Measurements from ENCODE around the gene TEX19.

Gene TEX19, protein sequence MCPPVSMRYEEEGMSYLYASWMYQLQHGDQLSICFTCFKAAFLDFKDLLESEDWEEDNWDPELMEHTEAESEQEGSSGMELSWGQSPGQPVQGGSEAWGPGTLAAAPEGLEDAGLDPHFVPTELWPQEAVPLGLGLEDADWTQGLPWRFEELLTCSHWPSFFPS

DNA sequence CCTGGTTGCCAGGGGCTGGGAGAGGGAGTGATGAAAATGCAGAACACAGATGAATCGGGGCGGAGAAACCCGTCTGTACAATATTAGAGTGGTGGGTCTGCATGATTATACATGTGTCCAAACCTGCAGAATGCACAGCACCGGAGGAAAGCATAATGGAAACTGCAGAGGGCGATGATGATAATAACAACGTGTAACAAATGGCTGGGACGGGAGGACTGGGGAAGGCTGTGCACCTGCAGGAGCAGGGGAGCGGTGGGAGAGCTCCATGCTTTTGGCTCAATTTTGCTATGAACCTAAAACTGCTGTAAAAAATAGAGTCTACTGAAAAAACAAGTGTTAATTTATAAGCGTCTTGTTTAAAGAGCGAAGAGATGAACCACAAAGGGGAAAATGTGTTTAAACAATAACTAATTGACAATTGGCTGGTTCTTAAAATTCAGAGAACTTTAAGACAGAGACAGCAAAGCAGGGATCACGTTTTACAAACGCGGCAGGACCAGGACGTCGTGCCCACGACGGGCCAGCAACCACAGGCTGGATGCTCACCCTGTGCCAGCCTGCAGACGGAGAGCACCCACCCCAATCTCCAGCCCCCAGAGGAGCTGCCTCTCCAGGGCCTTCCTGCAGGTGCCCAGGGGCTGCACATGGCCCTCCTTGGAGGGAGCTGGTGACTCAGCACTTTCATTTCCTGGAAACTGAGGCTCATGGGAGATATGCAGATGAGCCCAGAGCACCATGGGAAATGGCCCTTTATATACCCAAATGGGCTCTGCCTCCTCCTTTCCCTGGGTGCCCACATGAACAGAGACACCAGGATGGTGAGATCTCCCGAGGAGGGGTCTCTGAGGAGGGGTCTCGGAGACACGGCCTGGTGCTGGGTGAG is at the start of gene TEX19:
TEX19 (plus strand) TSS at position 783 of the 886 bp plus-strand sequence. CDS start 2,904 bp downstream, outside the sequence.
- DNase-seq (ENCODE audit: low read depth) = no peak

DNA sequence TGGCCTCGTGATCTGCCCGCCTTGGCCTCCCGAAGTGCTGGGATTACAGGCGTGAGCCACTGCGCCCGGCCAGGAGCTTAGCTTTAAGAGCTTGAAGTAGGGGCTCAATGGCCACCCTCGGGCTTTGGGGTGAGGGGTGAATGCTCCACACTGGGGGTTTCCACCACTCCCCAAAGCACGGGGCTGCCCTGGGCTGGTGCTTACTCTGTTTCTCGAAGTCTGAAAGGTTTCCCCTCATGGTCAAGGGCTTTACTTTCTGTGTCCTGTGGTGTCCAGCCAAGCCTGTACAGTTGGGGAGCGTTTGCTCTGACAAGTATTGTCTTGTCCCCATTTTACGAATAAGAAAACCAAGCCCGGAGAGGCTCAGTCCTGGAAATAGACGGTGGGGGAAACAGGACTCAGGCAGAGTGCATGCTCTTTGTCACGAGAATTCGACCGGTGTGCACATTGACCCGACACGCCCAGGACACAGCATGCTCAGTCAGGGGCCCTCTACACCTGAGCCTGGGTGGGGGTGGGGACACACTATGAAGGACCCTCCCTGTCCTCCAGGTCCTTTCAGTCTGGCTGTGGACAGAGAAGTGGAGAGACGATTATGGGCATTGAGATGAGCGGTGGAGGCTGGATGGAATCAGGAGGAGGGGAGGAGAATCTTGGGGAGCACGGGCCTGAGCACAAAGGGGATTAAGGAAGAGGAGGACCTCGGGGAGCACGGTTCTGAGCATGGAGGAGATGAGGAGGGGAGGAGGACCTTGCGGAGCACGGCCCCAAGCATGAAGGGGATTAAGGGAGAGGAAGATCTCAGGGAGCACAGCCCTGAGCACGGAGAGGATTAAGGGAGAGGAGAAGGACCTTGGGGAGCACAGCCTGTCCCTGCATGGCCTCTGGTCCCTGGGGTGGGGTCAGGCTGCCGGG is 49.1 kb upstream of the TEX19 start:
- DNase-seq (ENCODE audit: low read depth) = no peak

DNA sequence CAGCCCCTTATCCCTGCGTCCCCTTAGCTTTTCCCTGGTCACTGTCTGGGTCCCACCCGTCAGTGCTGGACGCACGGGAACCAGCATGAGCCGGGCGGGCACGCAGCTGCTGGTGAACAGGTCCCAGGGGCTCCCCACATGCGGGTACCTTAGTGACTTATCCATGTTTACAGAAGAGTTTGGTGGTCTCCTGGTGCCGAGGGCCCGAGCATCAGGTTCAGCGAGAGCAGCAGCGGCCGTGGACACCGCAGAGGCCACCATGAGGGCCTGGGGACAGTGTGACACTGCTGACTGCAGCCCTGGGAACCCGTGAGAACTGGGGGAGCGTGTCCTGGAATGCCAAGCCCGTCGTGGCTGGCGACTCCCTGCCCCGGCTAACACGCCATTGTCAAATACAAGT is 48.2 kb upstream of the TEX19 start:
- DNase-seq (ENCODE audit: low read depth) = no peak

DNA sequence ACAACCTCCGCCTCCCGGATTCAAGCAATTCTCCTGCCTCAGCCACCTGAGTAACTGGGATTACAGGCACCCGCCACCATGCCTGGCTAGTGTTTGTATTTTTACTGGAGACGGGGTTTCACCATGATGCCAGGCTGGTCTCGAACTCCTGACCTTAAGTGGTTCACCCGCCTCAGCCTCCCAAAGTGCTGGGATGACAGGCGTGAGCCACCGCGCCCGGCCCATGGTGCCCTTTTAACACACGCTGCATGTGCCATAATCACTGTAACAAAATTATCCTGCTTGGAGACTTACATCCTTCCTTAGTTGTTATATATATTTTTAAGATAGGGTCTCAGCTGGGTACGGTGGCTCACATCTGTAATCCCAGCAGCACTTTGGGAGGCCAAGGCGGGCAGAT is 47.1 kb upstream of the TEX19 start:
- DNase-seq (ENCODE audit: low read depth) = no peak

DNA sequence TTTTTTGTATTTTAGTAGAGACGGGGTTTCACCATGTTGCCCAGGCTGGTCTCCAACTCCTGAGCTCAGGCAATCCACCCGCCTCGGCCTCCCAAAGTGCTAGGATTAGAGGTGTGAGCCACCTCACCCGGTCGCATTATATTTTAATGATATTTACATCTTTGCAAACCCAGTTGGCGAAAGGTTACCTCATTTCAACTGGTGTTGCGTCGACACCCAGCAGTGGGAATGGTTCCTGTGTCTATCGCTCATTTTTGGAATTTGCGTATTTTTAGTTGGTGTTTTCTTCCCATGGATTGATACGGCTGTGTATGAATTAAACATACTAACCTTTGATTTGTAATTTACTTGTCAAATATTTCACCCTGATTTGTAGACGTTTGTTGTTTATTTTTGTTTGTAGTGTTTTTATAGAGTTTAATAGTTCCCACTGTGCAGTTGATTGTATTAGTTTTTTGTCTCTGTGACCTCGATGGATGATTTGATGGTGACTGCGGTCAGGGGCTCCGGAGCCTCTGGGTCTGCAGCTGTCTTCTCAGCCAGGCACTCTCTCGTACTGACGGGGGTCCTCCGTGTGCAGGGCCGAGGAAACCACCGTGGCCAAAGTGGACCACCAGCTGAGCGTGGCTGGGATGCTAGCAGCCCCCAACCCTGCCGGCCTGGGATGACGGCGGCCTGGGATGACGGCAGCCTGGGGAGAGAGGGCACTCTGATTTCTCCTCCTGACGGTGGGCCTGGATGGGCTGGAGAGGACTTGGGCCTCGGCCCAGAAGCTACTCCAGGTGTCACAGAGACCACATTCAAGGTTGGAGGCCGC is 45.6 kb upstream of the TEX19 start:
- no peak for DNase-seq (ENCODE audit: low read depth)

DNA sequence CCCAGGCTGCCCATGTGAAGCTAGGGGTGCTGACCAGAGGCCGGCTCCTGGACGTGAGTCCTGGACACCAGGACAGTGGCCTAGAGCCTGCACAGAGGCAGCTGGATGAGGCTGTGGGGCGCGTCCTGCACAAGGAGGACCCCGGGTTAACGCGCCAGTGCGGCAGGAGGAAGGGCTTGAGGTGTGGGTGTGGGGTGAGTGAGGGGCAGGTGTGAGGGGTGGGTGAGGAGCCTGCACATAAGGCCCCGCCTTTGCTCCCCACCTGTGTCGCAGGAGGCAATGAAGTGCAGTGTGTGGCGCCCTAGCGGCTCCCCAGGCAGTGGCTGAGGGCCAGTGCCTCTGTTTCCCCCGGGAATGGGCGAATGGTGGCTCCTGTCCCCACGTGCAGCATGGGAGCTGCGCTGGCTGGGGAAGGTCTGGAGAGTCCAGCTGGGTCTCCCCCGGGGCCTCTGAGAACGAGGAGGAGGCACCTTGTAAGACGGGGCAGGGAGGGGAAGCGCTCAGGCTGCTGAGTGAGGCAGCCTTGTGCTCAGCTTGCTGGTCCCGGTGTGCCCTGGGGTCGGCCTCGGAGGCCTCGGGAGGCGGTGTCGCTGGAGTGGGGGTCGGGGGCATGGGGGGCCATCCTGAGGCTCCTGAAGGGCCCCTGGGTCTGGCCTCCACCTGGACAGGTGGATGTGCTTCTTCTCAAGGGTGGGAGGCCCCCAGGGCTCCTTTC is 44.9 kb upstream of the TEX19 start:
- no peak for DNase-seq (ENCODE audit: low read depth)

DNA sequence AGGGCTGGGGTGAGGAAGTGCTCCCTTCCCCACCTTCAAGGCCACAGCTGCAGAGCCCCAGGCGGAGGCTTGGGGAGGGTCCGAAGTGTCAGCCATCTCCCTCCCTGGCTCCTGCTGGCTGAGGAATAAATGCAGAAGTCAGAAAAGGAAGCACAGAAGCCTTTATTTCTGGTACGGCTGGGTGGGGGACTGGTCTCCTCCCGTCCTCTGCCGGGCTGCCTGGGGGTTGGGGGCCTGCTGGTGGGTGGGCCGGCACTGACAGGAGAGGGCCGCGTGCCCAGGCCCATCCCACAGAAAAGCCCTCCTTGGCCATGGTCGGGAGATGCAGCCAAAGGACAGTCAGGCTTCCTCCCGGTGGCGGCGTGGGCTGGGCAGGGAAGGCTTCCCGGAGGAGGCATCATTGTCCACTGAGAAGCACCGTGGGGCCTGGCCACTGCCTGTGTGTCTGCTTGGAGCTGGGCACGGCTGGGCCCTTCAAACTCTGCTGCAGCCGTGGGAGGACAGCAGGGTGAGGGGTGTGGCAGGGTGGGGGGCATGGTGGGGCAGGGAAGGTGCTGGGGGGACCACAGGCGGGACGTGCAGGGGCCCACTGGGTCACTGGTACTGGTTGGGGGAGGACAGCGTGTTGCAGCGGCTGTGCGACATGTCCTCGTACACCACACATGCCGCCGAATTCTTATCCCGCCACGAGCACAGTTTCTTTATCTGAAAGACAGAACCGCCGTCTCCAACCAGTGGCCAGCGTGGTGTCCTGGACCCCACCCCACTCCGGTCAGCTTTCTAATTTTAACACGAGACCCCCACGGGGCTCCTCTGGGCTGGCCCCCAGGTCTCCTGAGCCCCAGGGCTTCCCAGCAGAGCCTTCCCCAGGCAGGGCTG is 44.1 kb upstream of the TEX19 start:
- DNase-seq (ENCODE audit: low read depth) = no peak

DNA sequence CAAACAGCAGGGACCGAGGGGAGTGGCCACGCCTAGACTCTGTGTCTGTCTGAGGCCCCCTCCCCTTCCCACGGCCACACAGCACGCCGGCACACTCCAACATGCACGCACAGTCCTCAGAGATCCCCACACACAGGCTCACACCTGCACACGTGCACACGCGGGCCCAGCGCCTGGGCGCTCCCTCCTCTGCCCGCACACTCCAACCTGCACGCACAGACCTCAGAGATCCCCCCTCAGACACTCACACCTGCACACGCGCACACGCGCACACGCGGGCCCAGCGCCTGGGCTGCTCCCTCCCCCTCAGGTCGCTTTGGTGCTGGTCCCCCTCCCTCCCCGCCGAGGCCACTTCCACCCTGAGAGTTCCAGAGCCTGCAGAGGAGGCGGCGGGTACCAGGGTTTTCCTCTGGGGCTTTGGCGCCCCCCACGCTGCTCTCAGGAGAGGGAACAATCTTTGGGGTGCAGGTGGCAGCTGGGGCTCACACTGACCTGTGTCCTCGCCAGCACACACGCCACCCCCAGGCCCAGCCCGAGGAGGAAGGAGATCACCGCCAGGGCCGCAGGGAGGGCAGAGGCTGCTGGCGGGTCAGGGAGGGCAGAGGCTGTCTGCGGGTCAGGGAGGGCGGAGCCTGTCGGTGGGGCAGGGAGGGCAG is 43.2 kb upstream of the TEX19 start:
- DNase-seq (ENCODE audit: low read depth) = no peak

DNA sequence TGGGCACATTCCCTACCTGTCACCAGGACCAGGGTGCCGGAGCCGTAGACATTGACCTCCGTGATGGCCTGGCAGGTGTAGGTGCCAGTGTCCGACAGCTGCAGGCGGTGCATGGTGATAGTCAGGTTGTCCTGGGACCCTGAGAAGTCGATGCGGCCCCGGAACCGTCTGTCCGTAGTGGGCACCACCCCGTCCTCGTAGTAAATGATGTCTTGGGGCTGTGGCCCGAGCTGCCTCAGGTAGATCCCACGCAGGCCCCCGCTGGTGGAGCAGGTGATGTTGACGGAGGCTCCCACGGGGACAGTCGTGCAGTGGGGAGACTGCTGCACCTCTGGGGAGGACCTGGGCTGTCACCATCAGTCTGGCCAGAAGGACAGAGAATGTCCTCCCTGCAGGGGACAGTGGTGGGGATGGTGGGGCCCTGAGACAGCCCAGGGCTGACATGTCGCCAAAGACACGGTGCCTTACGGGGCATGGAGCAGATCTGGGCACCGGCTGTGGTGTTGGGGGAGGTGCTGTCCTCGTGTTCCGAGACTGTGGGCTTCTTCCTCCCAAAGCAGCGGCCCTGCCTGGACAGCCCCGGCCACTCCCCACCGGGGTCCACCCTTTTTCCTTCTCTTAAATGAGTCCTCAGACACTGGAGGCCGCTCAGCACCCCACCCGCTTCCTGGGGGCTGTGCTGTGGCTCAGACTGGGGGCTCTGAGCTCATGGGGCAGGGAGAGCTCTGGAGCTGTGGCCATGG is 42.2 kb upstream of the TEX19 start:
- no peak for DNase-seq (ENCODE audit: low read depth)

DNA sequence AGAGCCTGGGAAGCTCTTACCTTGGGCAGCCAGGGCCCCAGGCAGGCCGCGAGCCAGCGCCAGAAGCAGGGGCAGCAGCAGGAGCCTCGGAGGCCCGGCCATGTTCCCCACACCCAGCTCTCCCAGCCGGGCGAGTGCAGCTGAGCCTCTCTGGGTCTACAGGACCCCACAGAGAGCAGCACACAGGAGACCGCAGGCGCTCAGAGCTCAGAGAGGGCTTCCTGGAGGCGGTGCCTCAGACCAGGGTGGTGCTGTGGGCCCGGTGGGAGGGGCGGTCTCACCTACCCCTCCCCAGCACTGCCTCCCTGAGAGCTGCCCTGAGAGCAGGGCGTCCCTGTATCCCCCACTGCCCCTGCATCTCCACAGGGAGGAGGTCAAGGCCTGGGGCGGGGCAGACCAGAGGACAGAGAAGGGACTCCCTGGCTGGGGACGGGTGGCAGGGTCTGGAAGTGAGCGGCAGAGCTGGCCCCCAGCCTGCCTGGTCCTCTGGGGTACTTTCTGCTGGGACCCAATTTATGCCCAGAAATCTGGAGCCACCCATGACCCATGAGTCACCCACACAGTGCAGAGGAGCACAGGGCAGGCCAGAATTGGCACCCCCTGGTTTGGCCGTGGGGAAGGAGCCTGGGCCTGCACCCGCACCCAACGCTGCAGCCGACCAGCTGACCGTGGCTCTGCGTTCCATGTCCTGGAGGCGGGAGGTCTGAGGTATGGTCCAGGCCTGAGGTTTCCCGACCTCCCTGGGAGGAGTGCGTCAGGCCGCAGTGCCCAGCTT is 41.5 kb upstream of the TEX19 start, which contains the start of gene CD7:
CD7 (minus strand) TSS at position 215 of the 775 bp plus-strand sequence; CDS start at position 102, 113 bp downstream.
- DNase-seq (ENCODE audit: low read depth) = no peak

DNA sequence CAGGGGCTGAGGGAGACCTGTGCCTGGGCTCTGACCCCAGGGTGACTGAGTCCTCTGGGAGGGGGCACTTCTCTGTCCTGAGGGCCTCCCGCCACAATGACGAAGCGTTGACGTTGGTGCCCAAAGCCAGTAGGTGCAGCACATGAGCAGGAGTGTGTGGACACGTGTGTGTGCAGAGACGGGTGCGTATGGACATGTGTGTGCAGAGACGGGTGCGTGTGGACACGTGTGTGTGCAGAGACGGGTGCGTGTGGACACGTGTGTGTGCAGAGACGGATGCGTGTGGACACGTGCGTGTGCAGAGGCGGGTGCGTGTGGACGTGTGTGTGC is 40.9 kb upstream of the TEX19 start:
- DNase-seq (ENCODE audit: low read depth) = no peak

DNA sequence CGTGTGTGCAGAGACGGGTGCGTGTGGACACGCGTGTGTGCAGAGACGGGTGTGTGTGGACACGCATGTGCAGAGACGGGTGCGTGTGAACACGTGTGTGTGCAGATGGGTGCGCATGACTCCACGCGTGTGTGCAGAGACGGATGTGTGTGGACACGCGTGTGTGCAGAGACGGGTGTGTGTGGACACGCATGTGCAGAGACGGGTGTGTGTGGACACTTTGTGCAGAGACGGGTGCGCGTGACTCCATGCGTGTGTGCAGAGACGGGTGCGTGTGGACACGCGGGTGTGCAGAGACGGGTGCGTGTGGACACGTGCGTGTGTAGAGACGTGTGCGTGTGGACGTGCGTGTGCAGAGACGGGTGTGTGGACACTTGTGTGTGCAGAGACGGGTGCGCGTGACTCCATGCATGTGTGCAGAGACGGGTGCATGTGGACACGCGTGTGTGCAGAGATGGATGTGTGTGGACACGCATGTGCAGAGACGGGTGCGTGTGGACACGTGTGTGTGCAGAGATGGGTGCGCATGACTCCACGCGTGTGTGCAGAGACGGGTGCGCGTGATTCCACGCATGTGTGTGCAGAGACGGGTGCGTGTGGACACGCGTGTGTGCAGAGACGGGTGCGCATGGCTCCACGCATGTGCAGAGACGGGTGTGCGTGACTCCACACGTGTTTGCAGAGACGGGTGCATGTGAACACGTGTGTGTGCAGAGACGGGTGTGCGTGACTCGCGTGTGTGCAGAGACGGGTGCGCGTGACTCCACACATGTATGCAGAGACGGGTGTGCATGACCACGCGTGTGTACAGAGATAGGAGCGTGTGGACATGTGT is 40.1 kb upstream of the TEX19 start:
- no peak for DNase-seq (ENCODE audit: low read depth)

DNA sequence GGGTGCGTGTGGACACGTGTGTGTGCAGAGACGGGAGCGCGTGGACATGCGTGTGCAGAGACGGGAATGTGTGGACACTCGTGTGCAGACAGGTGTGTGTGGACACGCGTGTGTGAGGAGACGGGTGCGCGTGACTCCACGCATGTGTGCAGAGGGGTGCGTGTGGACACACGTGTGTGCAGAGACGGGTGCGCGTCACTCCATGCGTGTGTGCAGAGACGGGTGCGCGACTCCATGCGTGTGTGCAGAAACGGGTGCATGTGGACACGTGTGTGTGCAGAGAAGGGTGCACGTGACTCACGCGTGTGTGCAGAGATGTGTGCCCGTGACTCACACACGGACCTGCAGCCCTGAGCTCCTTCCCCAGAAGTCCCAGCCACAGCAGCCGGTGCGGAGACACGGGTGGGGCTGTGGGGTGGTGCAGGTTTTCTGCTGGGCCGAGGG is 39.4 kb upstream of the TEX19 start:
- no peak for DNase-seq (ENCODE audit: low read depth)

DNA sequence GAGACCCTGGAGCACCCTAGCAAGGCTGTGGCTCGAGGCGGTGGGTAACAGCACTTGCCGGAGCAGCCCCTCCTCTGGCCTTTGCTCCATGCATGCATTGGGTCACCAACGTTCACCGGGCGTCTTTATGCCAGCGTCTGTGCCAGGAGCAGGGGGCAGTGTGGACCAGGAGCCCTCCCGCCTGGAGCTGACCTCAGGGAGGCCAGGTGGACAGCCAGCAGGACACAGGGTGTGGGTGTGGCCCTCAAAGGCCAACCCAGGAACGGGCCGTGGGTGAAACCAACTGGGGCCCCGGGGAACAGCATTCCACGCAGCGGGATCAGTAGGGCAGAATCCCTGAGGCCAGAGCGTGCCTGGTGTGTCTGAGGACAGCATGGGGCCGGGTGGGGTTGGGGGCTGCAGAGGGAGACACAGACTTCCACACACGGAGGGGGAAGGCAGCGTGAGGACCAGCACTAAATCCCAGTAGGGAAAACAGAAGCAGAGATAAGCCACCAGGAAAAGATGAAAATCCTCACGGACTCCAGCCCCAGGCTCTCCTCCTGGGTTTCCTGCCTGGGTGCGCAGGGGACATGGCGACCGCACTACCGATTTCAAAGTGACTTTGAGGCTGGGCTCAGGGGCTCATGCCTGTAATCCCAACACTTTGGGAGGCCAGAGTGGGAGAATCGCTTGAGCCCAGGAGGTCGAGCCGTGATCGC is 38.8 kb upstream of the TEX19 start:
- DNase-seq (ENCODE audit: low read depth) = no peak

DNA sequence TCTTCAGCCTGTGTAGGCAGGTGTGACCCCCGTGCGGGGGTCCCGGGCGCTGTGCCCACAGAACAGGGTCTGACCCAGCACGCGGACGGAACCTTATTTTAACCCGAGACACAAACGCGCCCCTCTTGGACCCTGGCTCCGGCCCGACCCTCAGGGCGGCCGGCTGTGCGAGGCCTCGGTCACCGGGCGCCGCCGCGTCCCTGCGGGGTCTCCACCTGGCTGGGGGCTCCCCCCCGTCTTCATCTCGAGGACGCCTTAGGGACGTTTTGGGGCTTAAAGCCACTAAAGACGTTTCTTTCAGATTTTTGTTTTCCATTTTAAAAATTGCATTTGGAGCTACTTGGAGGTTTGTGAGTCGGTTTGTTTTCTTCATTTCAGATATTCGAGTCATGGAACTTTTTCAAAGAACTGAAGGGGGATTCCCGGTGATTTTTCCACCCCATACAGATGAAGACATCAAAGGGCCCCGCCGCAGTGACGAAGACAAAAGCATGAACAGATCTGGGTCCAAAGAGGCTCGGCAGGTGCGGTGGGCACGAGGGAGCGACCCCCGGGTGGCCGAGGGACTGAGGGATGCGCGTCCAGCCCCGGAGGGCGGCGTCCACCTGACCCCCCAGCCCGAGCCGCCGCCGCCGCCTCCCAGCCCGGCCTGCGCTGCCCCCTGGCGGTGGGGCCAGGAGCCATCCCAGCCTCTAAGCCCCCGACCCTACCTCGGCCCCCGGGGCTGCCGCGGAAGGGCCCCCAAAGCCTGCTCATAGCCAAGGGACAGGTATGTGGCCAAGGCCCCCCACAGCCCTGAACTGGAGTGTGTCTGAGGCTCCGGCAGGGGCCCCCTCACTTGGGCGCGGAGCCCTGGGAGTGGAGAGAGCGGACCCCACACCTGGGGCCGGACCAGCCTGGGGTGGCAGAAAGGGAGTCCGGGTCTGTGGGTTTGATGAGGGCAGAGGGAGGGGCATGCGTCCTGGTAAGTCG is 37.8 kb upstream of the TEX19 start:
- DNase-seq (ENCODE audit: low read depth) = no peak
